NCI-H2227 (cell line): ENCODE data around the gene APBA2.
A peak's percentile ranks its signal among the peaks of the same experiment; 100 is the strongest.

Source experiments
- DNase-seq: peaks from one replicate; lab custom pipeline; 2025; ENCODE audit not compliant: unreplicated experiment; lab: John Stamatoyannopoulos, UW

The APBA2 gene

GRCh38 chr15:29054171-29055045 lies 168.6 kb downstream of the APBA2 start:
- no peak for DNase-seq

- no peak for DNase-seq
Measured at GRCh38 chr15:29055876-29056275, 170.1 kb downstream of the APBA2 start.

GRCh38 chr15:29056839-29057450 lies 171.2 kb downstream of the APBA2 start:
- DNase-seq: no peak

- DNase-seq: no peak
Measured at GRCh38 chr15:29057856-29058255, 172.1 kb downstream of the APBA2 start.

GRCh38 chr15:29058903-29059539 lies 173.2 kb downstream of the APBA2 start:
- no peak for DNase-seq

GRCh38 chr15:29059871-29060640 lies 174.3 kb downstream of the APBA2 start:
- no peak for DNase-seq

- no peak for DNase-seq
Measured at GRCh38 chr15:29061746-29062145, 176.0 kb downstream of the APBA2 start.

GRCh38 chr15:29062179-29062591 lies 176.4 kb downstream of the APBA2 start:
- DNase-seq: no peak

- no peak for DNase-seq
Measured at GRCh38 chr15:29062626-29063025, 176.9 kb downstream of the APBA2 start.

GRCh38 chr15:29063646-29064045 lies 177.9 kb downstream of the APBA2 start:
- no peak for DNase-seq

GRCh38 chr15:29064290-29064689 lies 178.5 kb downstream of the APBA2 start:
- no peak for DNase-seq

- DNase-seq: no peak
Measured at GRCh38 chr15:29064731-29065130, 179.0 kb downstream of the APBA2 start.

- DNase-seq: no peak
Measured at GRCh38 chr15:29065571-29065970, 179.8 kb downstream of the APBA2 start.

GRCh38 chr15:29066310-29066709 lies 180.5 kb downstream of the APBA2 start:
- no peak for DNase-seq

GRCh38 chr15:29066838-29067237 lies 181.1 kb downstream of the APBA2 start:
- no peak for DNase-seq

GRCh38 chr15:29067949-29068348 lies 182.2 kb downstream of the APBA2 start:
- no peak for DNase-seq

- no peak for DNase-seq
Measured at GRCh38 chr15:29070471-29071231, 184.9 kb downstream of the APBA2 start.

GRCh38 chr15:29071232-29071881 lies 185.6 kb downstream of the APBA2 start:
- DNase-seq: peak; percentile 55

GRCh38 chr15:29071882-29072273 lies 186.1 kb downstream of the APBA2 start:
- no peak for DNase-seq

GRCh38 chr15:29072444-29072843 lies 186.7 kb downstream of the APBA2 start:
- DNase-seq: no peak
